Astrocyte (in vitro differentiated cells and primary cell): ENCODE results near the gene TMEM123.

Experiments
- CTCF ChIP-seq: IDR thresholded peaks from 2 replicates; pipeline ENCODE4 v1.5.1; 2011; ENCODE audit warnings: low read depth, mild to moderate bottlenecking, inconsistent platforms, low read length, moderate library complexity; ENCODE audit not compliant: insufficient read depth
- EZH2 ChIP-seq: IDR thresholded peaks from 2 replicates; pipeline ENCODE4 v1.6.1; 2012; ENCODE audit warnings: mild to moderate bottlenecking, low read length, inconsistent platforms; ENCODE audit not compliant: insufficient read depth

- no peak for TF ChIP-seq CTCF
- no peak for TF ChIP-seq EZH2
Observed at GRCh38 chr11:102430158-102430836, 22.3 kb downstream of the TMEM123 start.
